T-helper 22 cell (primary cell): ENCODE data around the gene MIDN.

ENCODE experiments used
- DNase-seq: peaks from one replicate; pipeline ENCODE4 v3.0.0-alpha.2; 2020; ENCODE audit warnings: low read depth

Gene MIDN

GRCh38 chr19:1283207-1283916 is 35.0 kb downstream of the MIDN start:
- no peak for DNase-seq

DNA sequence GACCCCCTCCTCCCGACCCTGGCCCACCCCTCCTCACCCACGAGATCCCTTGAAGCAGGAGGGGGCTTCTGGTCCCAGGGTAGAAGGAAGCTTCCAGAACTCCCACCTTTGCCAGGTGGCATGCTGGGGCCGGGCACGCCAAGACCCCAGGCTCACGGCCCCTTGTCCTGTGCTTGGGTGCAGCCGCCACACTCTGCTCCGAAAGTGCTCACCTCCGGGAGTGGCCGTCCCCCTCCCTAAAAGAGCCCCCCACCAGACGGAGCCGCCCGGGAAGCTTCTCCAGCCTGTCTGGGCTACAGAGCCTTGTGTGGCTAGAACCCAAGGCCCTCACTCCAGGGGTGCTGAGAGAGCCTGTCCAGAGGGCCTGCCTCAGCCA is 35.5 kb downstream of the MIDN start:
- no peak for DNase-seq

DNA sequence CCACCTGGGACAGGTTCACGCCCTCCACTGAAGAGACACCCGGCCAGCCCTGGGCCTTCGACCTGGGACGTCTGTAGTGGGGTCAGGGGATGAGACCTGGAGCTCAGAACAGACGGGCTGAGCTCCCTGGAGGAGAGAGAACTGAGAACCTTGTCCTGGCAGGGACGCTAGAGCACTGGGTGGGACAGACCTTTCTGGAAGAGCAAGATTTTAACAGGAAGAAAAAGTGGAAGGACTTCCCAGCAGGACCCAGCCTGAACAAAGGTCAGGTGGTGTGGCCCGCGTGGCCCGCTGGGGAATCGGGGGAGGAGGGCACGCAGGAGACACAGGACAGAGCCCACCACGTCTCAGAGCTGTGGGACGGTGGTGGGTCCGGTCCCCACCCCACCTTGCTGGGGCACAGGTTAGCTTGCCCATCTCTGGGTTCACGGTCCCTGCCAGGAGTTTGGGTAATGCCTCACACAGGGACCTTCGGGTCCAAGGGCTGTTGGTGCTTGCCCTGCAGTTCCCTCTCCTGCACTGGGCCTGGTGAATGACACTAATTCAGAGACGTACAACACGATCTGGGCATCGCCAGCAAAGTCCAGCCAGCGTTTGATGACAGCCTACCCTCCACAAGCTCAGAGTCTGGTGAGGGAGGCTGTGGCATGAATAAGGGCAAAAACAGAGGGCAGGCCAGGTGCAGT is 36.1 kb downstream of the MIDN start:
- no peak for DNase-seq

- DNase-seq = no peak
Observed at GRCh38 chr19:1284979-1285736, 36.8 kb downstream of the MIDN start.

DNA sequence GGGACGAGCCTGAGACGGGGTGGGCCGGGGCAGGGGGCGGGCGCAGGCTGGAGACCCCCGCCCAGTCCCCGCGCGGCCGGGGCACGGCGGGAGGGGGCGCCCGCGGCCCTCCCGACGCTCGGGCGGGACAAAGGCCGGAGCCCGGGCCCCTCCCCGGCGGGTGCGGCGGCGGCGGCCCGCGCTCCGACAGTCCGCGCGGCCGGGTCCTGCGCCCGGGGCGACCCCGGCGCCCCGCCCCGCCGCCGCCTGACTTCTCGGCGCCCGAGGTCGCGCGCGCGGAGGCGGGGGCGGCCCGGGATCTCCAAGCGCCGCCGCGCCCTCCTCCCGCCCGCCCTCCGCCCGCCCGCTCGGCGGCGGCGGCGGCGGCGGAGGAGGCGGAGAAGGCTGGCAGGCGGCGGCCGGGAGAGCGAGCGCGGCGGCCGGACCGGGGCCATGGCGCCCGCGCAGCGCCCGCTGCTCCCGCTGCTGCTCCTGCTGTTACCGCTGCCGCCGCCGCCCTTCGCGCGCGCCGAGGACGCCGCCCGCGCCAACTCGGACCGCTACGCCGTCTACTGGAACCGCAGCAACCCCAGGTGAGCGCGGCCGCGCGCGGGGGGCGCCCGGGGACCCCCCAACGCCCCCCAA is 37.5 kb downstream of the MIDN start, which contains the start of gene EFNA2:
Gene EFNA2 (plus strand): TSS at position 137 of the 624 bp plus-strand sequence. CDS start 296 bp downstream, at position 433.
- DNase-seq = no peak

DNA sequence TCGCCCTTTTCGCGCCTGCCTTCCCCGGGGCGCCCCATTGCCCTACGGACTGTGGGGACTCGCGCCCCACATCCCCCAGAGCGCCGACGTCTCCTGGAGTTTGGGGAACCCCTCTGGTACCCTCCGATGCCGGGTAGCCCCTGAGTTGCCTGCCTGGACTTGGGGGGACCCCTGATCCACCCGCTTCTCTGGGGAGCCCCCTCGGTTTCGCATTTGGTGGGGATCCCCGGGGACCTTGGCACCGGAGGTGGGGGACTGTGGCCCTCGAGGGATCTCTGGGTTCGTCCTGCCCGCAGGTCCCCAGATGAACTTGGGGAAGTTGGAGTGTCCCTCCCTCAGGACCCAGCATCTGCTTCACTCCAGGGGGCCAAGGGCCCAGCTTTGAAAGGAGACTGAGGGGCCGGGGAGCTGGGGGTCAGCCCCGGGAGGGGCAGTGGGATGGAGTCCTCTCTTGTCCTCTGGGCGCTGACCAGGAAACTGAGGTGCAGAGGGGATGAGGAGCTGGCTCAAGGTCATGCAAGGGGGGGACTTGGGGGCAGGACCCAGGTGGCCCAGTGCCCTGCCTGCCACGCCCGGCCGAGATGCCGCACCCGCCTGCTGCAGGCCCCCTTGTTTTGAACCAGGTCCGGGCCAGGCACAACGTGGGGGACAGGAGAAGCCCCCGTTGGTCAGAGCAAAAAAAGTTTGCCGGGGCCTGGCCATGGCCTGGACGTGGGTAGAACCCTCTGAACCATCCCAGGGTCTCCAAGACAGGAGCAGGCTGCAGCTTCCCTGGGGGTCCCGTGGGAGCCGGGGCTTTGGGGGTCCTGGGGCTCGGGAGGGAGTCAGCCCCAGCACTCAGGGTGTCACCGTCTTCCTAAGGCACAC is 38.3 kb downstream of the MIDN start:
- DNase-seq = no peak

DNA sequence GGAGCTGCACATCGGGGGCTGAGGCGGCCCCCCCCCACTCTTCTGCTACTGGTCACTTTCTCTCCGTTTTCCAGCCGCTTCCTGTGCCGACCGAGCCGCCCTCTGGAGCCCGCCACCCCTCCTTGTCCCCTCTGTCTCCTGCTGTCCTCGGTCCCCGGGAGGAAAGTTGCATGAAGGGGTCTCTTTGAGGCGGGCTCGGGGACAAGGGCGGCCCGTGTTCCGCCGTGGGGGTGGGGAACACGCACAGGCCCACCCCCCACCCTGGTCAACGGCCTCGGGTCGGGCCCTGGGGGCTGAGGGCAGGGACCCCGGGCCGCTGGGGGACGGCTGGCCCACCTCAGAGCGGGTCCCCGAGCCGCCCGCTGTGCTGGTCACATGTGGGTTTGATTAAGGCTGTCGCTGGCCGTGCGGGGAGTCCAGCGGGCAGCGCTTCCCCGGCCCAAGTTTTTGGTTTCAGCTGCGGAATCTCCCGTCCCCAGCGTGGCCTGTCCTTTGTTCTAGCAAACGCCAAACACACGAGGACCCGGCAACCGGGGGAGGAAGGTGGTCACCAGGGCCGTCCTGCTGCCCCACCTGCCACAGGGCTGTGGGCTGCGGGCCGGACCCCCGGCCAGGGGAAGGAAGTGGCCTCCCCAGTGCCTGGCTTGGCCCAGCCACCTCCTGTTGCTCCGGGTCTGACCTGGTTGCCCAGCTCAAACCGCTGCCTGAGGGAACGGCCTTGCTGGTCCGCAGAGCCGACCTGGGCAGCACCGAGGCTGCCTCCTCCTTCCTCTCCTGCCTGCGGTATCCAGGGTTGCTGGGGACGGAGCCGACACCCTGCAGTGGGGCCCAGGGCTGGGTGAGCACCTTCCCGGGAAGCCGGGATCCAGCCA is 39.2 kb downstream of the MIDN start:
- DNase-seq = no peak

GRCh38 chr19:1288226-1288612 is 39.8 kb downstream of the MIDN start:
- DNase-seq = no peak

DNA sequence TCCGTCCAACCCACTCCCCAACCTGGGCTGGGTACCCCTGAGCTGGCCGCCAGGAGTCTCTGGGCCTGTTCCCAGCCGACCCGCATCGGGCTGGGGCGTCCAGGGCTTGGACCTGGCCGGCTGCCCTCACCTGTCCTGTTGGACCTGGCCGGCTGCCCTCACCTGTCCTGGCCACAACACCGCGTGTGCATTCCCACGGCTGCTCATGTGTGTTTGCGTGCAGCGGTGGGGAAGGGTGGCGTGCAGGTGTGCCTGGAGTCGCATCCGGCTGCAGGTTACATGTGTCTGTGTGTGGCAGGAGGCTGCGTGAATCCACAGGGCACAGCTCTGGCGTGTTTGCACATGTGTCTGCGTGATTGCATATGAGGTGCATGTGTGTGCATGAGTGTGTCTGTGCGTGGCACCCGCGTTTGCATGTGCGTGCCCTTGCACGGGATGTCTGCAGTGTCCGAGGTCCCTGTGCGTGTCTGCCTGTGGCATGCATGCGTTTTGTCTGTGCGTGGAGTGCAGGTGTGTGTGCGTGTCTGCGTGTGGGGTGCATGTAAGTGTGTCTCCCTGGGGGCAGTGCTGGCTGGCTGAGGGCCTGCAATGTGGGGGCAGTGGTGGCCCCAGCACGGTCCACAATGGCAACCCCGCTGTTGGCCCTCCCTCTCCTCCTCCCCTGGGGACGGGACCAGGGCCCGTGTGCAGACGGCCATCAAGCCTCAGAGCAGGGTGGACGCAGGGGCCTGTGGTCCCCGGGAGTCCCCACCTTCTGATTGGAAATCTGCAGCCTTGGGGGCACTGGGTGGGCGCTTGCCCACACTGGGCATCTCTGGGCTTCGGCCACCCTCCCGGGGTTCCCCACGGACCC is 40.7 kb downstream of the MIDN start:
- no peak for DNase-seq

- no peak for DNase-seq
Observed at GRCh38 chr19:1289686-1290025, 41.3 kb downstream of the MIDN start.

- no peak for DNase-seq
Observed at GRCh38 chr19:1290196-1290702, 41.9 kb downstream of the MIDN start.

DNA sequence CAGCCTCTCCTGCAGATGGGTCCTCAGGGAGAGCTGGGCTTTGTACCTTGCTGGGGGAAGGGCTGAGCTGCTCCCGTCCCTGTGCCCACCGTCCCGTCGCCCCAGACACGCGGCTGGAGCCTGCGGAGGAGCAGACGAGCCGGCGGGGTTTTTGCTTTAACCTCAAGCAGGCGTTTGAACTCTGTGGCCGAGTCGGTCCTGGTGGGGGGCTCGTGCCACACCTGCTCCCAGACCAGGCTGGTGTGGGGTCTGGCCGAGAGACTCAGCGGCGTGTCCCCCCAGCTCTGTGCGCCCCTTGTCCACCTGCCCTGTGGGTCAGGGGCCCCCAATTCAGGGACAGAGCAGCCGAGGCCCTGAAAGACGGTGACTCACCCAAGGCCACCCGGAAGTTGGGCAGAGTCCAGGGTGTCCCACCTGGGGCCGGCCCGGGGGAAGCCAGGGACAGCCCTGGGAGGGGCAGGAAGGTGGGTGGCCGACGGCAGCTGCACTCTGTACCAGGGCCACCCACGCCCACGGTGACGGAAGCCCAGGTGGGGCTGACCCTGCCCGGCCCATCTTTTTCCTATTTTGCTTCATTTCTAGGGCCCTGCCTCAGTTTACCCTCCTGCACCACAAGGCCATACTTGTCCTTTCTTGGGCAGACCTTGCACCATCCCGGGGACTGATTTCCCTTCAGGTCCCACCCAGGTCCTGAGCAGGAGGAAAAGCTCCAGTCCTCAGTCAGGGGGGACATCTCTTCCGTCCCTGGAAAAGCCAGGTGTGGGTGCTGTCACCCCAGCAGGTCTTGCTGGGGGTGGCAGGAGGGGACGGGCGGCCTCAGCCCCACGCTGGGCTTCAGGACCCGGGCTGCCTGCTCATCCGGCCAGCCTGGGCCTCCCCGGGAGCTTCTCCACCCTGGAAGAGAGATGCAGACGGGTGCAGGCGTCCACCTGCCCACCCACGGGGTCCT is 42.6 kb downstream of the MIDN start:
- DNase-seq = no peak

DNA sequence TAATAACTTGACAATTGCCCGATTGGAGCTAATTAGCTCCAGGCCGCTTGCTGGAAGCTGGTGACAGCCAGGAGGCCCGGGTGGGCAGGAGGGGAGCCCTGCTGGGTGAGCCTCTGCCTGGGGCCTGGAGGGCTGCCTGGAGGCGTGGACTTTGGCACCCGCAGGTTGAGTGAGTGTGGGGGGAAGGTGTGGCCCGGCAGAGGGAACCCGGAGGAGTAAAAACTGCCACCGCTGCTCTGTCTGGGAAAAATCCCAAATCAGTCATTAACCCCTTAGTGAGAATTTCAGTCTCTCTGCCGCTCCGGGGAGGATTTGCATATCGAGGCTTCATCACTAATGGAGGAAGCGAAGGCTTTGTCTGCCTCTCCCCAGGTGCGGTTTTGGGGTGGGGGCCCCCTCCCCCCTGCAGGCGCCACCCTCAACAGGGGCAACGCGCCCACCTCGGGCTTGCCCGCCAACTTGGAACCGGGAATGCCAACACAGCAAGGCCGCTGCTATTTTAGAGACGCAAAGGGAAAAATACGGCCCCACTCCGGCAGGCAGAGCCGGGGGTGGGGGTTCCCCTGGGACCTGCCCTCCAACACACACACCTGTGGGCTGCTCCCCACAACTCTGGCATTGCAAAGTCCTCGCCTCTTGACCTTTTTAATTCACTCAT is 43.5 kb downstream of the MIDN start:
- DNase-seq = no peak

GRCh38 chr19:1292419-1293151 is 44.2 kb downstream of the MIDN start:
- DNase-seq = no peak

DNA sequence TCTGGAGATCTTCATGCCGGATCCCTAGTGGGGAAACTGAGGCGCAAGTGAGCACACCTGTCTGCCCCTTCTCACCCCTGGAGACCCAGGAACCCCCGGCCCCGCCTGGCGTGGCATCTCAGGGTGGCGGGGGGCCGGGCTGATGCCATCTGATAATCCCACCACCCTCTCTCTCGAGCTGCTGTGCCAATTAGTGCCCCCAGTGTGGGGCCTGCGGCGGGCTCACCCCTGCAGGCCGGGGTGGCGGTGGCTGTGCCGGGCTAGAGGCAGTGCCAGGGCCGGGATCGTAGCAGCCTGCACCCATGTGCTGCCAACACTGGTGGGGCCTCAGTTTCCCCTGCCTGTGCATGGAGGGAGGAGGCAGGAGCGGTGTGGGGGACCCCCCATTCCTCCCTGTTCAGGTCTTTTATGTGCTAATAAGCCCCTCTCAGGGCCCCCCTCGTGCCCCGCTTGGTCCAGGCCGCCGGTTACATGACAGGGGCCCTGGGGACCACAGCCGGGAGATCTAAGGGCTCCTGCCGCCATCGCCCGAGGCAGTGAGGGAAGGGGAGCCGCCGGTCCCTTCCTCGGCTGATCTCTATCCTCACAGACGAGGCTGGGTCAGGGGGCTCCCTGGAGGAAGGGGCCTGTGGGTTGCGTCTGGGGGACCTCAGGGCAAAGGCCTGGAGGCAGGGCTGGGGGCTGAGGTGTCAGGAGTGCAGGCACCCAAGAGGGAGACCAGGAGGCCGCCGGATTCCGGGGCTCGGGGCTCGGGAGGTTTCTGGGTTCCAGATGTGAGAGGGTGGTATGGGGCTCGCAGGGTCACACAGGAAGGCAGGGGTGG is 45.6 kb downstream of the MIDN start:
- DNase-seq = no peak

- DNase-seq = no peak
Observed at GRCh38 chr19:1294688-1295087, 46.3 kb downstream of the MIDN start.
